SK-N-SH treated with all-trans-retinoic acid at 6 μM for 48 hours (cell line): Measurements from ENCODE around the gene ANKFN1.

Experiments
- BACH2 ChIP-seq: fragments of 250-450 bp; sonication (Bioruptor Pico); IDR thresholded peaks from 2 replicates; pipeline ENCODE4 v1.9.0; 2021; ENCODE audit warnings: mild to moderate bottlenecking, borderline replicate concordance
- ESRRG ChIP-seq: fragments of 250-450 bp; sonication (Bioruptor Pico); IDR thresholded peaks from 2 replicates; pipeline ENCODE4 v1.6.1; 2021; ENCODE audit warnings: mild to moderate bottlenecking
- ISL1 ChIP-seq: fragments of 250-450 bp; sonication (Bioruptor Pico); IDR thresholded peaks from 2 replicates; pipeline ENCODE4 v2.1.2; 2022; ENCODE audit warnings: mild to moderate bottlenecking, moderate library complexity
- OSR1 ChIP-seq: fragments of 250-450 bp; sonication (Bioruptor Pico); IDR thresholded peaks from 2 replicates; pipeline ENCODE4 v1.8.0; 2022; ENCODE audit warnings: moderate library complexity, mild to moderate bottlenecking, inconsistent platforms
- RARB ChIP-seq: fragments of 250-450 bp; sonication (Bioruptor Pico); IDR thresholded peaks from 2 replicates; pipeline ENCODE4 v1.8.0; 2021; ENCODE audit warnings: mild to moderate bottlenecking, moderate library complexity
- ZFP3 ChIP-seq: fragments of 250-450 bp; sonication (Bioruptor Pico); IDR thresholded peaks from 2 replicates; pipeline ENCODE4 v1.5.0; 2020; ENCODE audit warnings: mild to moderate bottlenecking, moderate library complexity
- ZFP30 ChIP-seq: fragments of 450-650 bp; formaldehyde crosslinking; IDR thresholded peaks from 2 replicates; pipeline ENCODE4 v1.5.0; 2022; ENCODE audit warnings: mild to moderate bottlenecking, moderate library complexity
- TF ChIP-seq, protein P1 (sequence below): fragments of 250-450 bp; sonication (Bioruptor Pico); IDR thresholded peaks from 2 replicates; pipeline ENCODE4 v1.5.1; 2020; ENCODE audit warnings: low read depth, mild to moderate bottlenecking, moderate library complexity
- TF ChIP-seq, protein P2 (sequence below): fragments of 250-450 bp; sonication (Bioruptor Pico); IDR thresholded peaks from 2 replicates; pipeline ENCODE4 v1.8.0; 2020; ENCODE audit warnings: mild to moderate bottlenecking, moderate library complexity, borderline replicate concordance
- TF ChIP-seq, protein P3 (sequence below): fragments of 250-450 bp; sonication (Bioruptor Pico); IDR thresholded peaks from 2 replicates; pipeline ENCODE4 v1.5.1; 2021; ENCODE audit warnings: mild to moderate bottlenecking, moderate library complexity
- TF ChIP-seq, protein P4 (sequence below): fragments of 250-450 bp; sonication (Bioruptor Pico); IDR thresholded peaks from 2 replicates; pipeline ENCODE4 v1.5.0; 2020; ENCODE audit warnings: mild to moderate bottlenecking, moderate library complexity
- TF ChIP-seq, protein P5 (sequence below): fragments of 250-450 bp; sonication (Bioruptor Pico); IDR thresholded peaks from 2 replicates; pipeline ENCODE4 v1.8.0; 2021; ENCODE audit warnings: low read depth, mild to moderate bottlenecking, moderate library complexity, borderline replicate concordance

DNA sequence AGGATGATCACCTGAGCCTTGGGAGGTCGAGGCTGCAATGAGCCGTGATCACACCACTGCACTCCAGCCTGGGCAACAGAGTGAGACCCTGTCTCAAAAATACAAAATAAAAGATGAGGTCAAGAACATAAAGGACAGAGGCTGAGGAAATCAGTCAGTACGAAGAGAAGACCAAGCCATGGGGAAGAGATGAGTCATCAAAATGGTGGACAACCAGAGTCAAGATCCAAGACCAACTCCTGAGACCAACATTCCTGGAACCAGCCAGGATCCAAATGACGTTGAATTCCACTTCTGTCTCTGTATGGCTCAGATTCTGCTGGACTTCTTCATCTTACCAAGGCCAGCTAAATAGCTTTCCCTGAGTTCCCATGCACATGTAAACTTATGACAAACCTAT lies 395.4 kb downstream of the ANKFN1 start:
- TF ChIP-seq RARB (CRISPR knock-in tag) (no peak), OSR1 (CRISPR knock-in tag) (no peak), ZFP30 (CRISPR knock-in tag) (no peak), ESRRG (CRISPR knock-in tag) (no peak), ZFP3 (CRISPR knock-in tag) (no peak), ISL1 (CRISPR knock-in tag) (no peak), BACH2 (no peak)
- TF ChIP-seq, protein P1, sequence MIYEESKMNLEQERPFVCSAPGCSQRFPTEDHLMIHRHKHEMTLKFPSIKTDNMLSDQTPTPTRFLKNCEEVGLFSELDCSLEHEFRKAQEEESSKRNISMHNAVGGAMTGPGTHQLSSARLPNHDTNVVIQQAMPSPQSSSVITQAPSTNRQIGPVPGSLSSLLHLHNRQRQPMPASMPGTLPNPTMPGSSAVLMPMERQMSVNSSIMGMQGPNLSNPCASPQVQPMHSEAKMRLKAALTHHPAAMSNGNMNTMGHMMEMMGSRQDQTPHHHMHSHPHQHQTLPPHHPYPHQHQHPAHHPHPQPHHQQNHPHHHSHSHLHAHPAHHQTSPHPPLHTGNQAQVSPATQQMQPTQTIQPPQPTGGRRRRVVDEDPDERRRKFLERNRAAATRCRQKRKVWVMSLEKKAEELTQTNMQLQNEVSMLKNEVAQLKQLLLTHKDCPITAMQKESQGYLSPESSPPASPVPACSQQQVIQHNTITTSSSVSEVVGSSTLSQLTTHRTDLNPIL (CRISPR knock-in tag): no peak
- TF ChIP-seq, protein P2, sequence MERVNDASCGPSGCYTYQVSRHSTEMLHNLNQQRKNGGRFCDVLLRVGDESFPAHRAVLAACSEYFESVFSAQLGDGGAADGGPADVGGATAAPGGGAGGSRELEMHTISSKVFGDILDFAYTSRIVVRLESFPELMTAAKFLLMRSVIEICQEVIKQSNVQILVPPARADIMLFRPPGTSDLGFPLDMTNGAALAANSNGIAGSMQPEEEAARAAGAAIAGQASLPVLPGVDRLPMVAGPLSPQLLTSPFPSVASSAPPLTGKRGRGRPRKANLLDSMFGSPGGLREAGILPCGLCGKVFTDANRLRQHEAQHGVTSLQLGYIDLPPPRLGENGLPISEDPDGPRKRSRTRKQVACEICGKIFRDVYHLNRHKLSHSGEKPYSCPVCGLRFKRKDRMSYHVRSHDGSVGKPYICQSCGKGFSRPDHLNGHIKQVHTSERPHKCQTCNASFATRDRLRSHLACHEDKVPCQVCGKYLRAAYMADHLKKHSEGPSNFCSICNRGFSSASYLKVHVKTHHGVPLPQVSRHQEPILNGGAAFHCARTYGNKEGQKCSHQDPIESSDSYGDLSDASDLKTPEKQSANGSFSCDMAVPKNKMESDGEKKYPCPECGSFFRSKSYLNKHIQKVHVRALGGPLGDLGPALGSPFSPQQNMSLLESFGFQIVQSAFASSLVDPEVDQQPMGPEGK (CRISPR knock-in tag): no peak
- TF ChIP-seq, protein P3, sequence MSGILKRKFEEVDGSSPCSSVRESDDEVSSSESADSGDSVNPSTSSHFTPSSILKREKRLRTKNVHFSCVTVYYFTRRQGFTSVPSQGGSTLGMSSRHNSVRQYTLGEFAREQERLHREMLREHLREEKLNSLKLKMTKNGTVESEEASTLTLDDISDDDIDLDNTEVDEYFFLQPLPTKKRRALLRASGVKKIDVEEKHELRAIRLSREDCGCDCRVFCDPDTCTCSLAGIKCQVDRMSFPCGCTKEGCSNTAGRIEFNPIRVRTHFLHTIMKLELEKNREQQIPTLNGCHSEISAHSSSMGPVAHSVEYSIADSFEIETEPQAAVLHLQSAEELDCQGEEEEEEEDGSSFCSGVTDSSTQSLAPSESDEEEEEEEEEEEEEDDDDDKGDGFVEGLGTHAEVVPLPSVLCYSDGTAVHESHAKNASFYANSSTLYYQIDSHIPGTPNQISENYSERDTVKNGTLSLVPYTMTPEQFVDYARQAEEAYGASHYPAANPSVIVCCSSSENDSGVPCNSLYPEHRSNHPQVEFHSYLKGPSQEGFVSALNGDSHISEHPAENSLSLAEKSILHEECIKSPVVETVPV: no peak
- TF ChIP-seq, protein P4, sequence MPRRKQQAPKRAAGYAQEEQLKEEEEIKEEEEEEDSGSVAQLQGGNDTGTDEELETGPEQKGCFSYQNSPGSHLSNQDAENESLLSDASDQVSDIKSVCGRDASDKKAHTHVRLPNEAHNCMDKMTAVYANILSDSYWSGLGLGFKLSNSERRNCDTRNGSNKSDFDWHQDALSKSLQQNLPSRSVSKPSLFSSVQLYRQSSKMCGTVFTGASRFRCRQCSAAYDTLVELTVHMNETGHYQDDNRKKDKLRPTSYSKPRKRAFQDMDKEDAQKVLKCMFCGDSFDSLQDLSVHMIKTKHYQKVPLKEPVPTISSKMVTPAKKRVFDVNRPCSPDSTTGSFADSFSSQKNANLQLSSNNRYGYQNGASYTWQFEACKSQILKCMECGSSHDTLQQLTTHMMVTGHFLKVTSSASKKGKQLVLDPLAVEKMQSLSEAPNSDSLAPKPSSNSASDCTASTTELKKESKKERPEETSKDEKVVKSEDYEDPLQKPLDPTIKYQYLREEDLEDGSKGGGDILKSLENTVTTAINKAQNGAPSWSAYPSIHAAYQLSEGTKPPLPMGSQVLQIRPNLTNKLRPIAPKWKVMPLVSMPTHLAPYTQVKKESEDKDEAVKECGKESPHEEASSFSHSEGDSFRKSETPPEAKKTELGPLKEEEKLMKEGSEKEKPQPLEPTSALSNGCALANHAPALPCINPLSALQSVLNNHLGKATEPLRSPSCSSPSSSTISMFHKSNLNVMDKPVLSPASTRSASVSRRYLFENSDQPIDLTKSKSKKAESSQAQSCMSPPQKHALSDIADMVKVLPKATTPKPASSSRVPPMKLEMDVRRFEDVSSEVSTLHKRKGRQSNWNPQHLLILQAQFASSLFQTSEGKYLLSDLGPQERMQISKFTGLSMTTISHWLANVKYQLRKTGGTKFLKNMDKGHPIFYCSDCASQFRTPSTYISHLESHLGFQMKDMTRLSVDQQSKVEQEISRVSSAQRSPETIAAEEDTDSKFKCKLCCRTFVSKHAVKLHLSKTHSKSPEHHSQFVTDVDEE: no peak
- TF ChIP-seq, protein P5, sequence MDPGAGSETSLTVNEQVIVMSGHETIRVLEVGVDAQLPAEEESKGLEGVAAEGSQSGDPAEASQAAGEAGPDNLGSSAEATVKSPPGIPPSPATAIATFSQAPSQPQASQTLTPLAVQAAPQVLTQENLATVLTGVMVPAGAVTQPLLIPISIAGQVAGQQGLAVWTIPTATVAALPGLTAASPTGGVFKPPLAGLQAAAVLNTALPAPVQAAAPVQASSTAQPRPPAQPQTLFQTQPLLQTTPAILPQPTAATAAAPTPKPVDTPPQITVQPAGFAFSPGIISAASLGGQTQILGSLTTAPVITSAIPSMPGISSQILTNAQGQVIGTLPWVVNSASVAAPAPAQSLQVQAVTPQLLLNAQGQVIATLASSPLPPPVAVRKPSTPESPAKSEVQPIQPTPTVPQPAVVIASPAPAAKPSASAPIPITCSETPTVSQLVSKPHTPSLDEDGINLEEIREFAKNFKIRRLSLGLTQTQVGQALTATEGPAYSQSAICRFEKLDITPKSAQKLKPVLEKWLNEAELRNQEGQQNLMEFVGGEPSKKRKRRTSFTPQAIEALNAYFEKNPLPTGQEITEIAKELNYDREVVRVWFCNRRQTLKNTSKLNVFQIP: no peak
